ENCODE measurements around the gene GALNT14. TPM values are rescaled to one million over a fixed set of nuclear protein-coding genes. Genes with fewer than 3 reads are reported as not detected.

GALNT14 gene
- total RNA-seq, 1 donor from 2014 or later: 7.4 TPM

DNA sequence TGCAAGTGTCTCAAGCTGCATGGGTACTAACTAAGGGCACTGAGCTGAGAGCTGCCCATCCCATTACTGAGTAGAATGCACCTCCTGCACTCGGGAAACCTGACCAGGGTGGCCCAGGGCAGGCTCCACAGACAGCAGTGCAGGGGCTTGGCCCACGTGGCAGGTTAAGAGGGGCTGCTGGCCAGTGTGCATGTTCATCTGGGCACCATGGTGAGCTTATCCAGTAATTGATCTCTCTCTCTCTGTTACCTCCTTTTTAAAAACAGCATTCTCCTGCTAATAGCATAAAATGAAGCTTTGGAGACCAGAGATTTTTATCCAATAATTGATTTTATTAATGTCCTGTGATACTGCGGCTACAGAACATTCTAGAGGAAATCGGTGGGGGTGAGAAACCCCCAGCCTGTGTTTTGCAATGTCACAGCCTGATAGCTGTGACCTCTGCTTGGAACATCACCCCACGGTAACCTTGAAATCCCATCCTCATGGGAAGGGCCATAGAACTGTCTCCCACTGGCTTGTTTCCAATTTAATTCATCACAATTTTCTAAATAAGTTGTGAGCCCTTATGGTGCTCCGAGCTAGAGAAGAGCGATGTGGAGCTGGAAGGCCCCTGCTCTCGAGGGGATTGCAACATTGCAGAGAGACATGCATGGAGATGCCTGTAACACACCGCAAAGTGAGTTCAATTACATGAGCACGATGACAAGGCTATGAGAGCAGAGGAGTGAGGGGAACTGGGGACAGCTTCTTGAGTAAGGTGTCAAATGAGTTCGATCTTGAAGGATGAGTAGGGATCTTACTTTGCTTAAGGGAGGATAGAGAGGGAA is 143.8 kb downstream of the GALNT14 start:
- peaks cover 8% of the 10 kb centered on the region for H3K4me1 Mint-ChIP-seq (ENCODE audit: unreplicated experiment)
- DNase-seq (ENCODE audit: extremely low spot score, unreplicated experiment): no peak
- peaks cover 4% of the 10 kb centered on the region for H3K27me3 Mint-ChIP-seq
- H3K36me3 Mint-ChIP-seq: no peaks in the 10 kb centered on the region
- no peak for TF ChIP-seq CTCF (conservative IDR thresholded peaks at IDR 0.05)
- no peak overlapping the region for H3K27ac Mint-ChIP-seq
- no peaks in the 10 kb centered on the region for H3K9me3 Mint-ChIP-seq
- no peak overlapping the region for H3K4me3 Mint-ChIP-seq

DNA sequence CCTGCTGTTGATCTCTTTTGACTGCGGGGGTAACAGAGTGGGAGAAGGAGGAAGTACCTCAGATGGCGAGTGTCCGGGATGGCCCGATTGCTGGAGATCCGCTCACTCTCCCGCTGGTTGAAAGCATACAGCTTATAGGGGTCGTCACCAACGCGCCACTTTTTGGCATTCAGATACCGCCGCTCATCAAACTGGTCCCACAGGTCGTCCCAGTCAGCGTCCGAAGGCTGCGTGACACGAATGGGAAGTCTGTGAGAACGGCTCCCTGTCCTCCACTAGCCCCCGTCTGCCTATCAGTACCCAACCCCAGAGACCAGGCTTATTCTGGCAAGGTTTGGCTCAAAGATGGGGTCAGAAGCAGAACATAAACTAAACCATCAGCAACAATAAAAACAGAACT is 145.5 kb downstream of the GALNT14 start:
- TF ChIP-seq CTCF (conservative IDR thresholded peaks at IDR 0.05): no peak
- no peak for DNase-seq (ENCODE audit: extremely low spot score, unreplicated experiment)
- Mint-ChIP-seq H3K36me3 (no peaks in the 10 kb centered on the region), H3K9me3 (no peaks in the 10 kb centered on the region), H3K4me3 (no peak overlapping the region), H3K4me1 (ENCODE audit: unreplicated experiment) (peaks cover 8% of the 10 kb centered on the region), H3K27me3 (peaks cover 4% of the 10 kb centered on the region), H3K27ac (no peak overlapping the region)

DNA sequence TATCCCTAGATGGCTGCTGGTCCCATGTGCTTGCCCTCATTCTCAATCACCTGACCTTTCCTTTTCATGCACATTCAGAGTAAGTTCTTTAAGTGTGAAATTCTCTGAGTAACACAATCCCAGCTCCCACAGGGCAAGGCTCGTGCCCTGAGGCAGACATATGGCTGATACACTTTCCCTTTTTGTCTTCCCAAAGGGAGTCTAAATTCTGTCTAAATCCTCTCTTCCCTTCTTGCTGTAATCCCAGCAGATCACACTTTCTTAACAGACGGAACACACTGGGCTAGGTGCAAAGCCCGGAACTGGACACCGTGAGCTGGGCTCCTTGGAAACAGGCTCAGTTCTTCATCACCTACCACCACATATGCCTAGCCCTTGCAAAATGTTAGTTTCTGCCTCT is 147.6 kb downstream of the GALNT14 start:
- no peaks in the 10 kb centered on the region for H3K36me3 Mint-ChIP-seq
- no peak for TF ChIP-seq CTCF (conservative IDR thresholded peaks at IDR 0.05)
- H3K27ac Mint-ChIP-seq: no peak overlapping the region
- H3K4me1 Mint-ChIP-seq (ENCODE audit: unreplicated experiment): peaks cover 8% of the 10 kb centered on the region
- DNase-seq (ENCODE audit: extremely low spot score, unreplicated experiment): no peak
- no peaks in the 10 kb centered on the region for H3K9me3 Mint-ChIP-seq
- H3K4me3 Mint-ChIP-seq: no peak overlapping the region
- H3K27me3 Mint-ChIP-seq: peaks cover 6% of the 10 kb centered on the region

DNA sequence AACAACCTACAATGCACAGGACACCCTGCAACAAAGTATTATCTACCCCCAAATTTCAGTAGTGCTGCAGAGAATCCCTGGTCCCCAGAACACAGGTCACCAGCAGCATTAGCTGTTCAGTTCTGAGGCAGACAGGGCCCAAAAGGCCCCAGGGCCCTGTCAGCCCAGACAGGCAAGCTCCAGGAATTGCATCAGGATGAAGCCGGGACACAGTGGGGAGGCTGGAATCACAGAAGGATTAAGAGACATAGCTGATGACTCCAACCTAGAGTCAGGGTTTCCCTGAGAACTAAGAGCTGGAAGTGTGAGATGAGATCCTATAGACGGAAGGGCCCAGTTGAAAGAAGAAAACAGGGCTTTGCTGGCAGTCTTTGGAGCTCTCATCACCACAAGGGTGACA is 148.1 kb downstream of the GALNT14 start:
- TF ChIP-seq CTCF (conservative IDR thresholded peaks at IDR 0.05): no peak
- Mint-ChIP-seq H3K36me3 (no peaks in the 10 kb centered on the region), H3K27ac (no peak overlapping the region), H3K9me3 (no peaks in the 10 kb centered on the region), H3K27me3 (peaks cover 7% of the 10 kb centered on the region), H3K4me3 (no peak overlapping the region), H3K4me1 (ENCODE audit: unreplicated experiment) (peaks cover 8% of the 10 kb centered on the region)
- DNase-seq (ENCODE audit: extremely low spot score, unreplicated experiment): no peak

DNA sequence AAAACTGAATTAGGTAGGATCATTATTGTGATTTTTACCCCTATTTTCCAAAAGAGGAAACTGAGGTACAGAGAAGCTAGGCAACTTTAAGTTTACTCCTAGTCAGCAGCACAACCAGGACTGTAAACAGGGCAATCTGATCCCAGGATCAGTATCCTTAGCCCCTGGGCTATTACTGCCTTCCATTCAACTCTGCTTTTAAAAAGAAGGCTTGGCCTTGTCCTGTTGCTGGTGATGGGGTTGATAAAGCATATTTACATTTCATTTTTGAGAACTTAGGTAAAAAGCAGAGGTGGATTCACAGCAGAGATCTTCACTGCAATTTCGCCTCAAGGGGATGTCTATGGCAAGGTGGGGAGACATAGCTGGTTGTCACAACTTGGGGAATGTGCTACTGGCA is 148.5 kb downstream of the GALNT14 start:
- Mint-ChIP-seq H3K4me3 (no peak overlapping the region), H3K9me3 (no peaks in the 10 kb centered on the region), H3K27ac (no peak overlapping the region), H3K4me1 (ENCODE audit: unreplicated experiment) (peaks cover 8% of the 10 kb centered on the region), H3K27me3 (peaks cover 7% of the 10 kb centered on the region), H3K36me3 (no peaks in the 10 kb centered on the region)
- no peak for DNase-seq (ENCODE audit: extremely low spot score, unreplicated experiment)
- TF ChIP-seq CTCF (conservative IDR thresholded peaks at IDR 0.05): no peak

Measured in type B pancreatic cell (in vitro differentiated cells).